Measurements from ENCODE around the gene IFNAR2. TPM values are rescaled to one million over a fixed set of nuclear protein-coding genes. Genes with fewer than 3 reads are reported as not detected.

Gene IFNAR2
- 10.4 TPM for polyA plus RNA-seq (2012; ENCODE audit: insufficient read length, low read depth)

- peak; percentile 21; the same call in 1 of the 2 replicates for TF ChIP-seq TAF1 (IDR thresholded peaks at IDR 0.05; ENCODE audit: borderline replicate concordance, insufficient read depth, low read length)
- TF ChIP-seq REST (IDR thresholded peaks at IDR 0.05; ENCODE audit: insufficient read depth in 1 of 2, low read depth in 2 of 2, low read length in 2 of 2), result no peak
- TF ChIP-seq SIN3A (IDR thresholded peaks at IDR 0.05; ENCODE audit: borderline replicate concordance, insufficient read depth, low read length), result no peak
- no peak for TF ChIP-seq FOXP2 (optimal IDR thresholded peaks at IDR 0.05; ENCODE audit: borderline replicate concordance, extremely low read depth, extremely low read length, insufficient read depth)
- TF ChIP-seq POLR2AphosphoS5 (IDR thresholded peaks at IDR 0.05; ENCODE audit: low read depth, low read length), result peak; percentile 69
Measured at GRCh38 chr21:33229784-33230544, at the start of gene IFNAR2. Gene IFNAR2, plus strand, starts transcription at chr21:33229938. Its CDS starts 11,985 bp downstream, at chr21:33241923.

- TF ChIP-seq FOXP2 (optimal IDR thresholded peaks at IDR 0.05; ENCODE audit: borderline replicate concordance, extremely low read depth, extremely low read length, insufficient read depth) (no peak), POLR2AphosphoS5 (IDR thresholded peaks at IDR 0.05; ENCODE audit: low read depth, low read length) (no peak), SIN3A (IDR thresholded peaks at IDR 0.05; ENCODE audit: borderline replicate concordance, insufficient read depth, low read length) (no peak), REST (IDR thresholded peaks at IDR 0.05; ENCODE audit: insufficient read depth in 1 of 2, low read depth in 2 of 2, low read length in 2 of 2) (no peak), TAF1 (IDR thresholded peaks at IDR 0.05; ENCODE audit: borderline replicate concordance, insufficient read depth, low read length) (no peak)
Measured at GRCh38 chr21:33185852-33186251, 43.9 kb upstream of the IFNAR2 start.

- TF ChIP-seq TAF1 (IDR thresholded peaks at IDR 0.05; ENCODE audit: borderline replicate concordance, insufficient read depth, low read length), result no peak
- TF ChIP-seq SIN3A (IDR thresholded peaks at IDR 0.05; ENCODE audit: borderline replicate concordance, insufficient read depth, low read length), result no peak
- no peak for TF ChIP-seq FOXP2 (optimal IDR thresholded peaks at IDR 0.05; ENCODE audit: borderline replicate concordance, extremely low read depth, extremely low read length, insufficient read depth)
- no peak for TF ChIP-seq REST (IDR thresholded peaks at IDR 0.05; ENCODE audit: insufficient read depth in 1 of 2, low read depth in 2 of 2, low read length in 2 of 2)
- TF ChIP-seq POLR2AphosphoS5 (IDR thresholded peaks at IDR 0.05; ENCODE audit: low read depth, low read length), result no peak
Measured at GRCh38 chr21:33187276-33187675, 42.5 kb upstream of the IFNAR2 start.

GRCh38 chr21:33189237-33189636 lies 40.5 kb upstream of the IFNAR2 start:
- no peak for TF ChIP-seq REST (IDR thresholded peaks at IDR 0.05; ENCODE audit: insufficient read depth in 1 of 2, low read depth in 2 of 2, low read length in 2 of 2)
- TF ChIP-seq POLR2AphosphoS5 (IDR thresholded peaks at IDR 0.05; ENCODE audit: low read depth, low read length), result no peak
- no peak for TF ChIP-seq FOXP2 (optimal IDR thresholded peaks at IDR 0.05; ENCODE audit: borderline replicate concordance, extremely low read depth, extremely low read length, insufficient read depth)
- no peak for TF ChIP-seq TAF1 (IDR thresholded peaks at IDR 0.05; ENCODE audit: borderline replicate concordance, insufficient read depth, low read length)
- no peak for TF ChIP-seq SIN3A (IDR thresholded peaks at IDR 0.05; ENCODE audit: borderline replicate concordance, insufficient read depth, low read length)
